ENCODE results near the gene ALCAM. TPM values are rescaled to one million over a fixed set of nuclear protein-coding genes. Genes with fewer than 3 reads are reported as not detected.

ALCAM gene
- total and polyA plus RNA-seq, 2 donors (not counting 3 experiments of a cell fraction or from before 2014, with no cell fraction given) = 46.3 to 118 TPM

GRCh38 chr3:105582015-105582414, 215.3 kb downstream of the ALCAM start:
- Histone ChIP-seq H3K4me2 (ENCODE audit: insufficient read depth, low read length) (no peak overlapping the region), H3K79me2 (ENCODE audit: control insufficient read depth, insufficient read depth, low read length) (no peaks in the 10 kb centered on the region), H3K9ac (replicated peaks; ENCODE audit: extremely low read depth, insufficient read depth, low read length) (no peak overlapping the region), H2AFZ (ENCODE audit: low read depth, low read length) (no peak overlapping the region), H4K20me1 (replicated peaks; ENCODE audit: control insufficient read depth, extremely low read depth, insufficient read depth, low read length) (no peaks in the 10 kb centered on the region), H3K27me3 (ENCODE audit: control insufficient read depth in 2 of 2, insufficient read depth in 2 of 2, low read length in 2 of 2) (no peaks in the 10 kb centered on the region), H3K9me3 (replicated peaks; ENCODE audit: control insufficient read depth, insufficient read depth, low read length) (no peaks in the 10 kb centered on the region), H3K4me1 (ENCODE audit: control insufficient read depth, extremely low read depth, insufficient read depth, low read length) (no peaks in the 10 kb centered on the region), H3K4me3 (replicated peaks in 1 of 3; ENCODE audit: insufficient read depth in 1 of 3, low read depth in 1 of 3, low read length in 3 of 3) (no peak overlapping the region), H3K27ac (ENCODE audit: insufficient read depth, low read depth, low read length) (no peak overlapping the region), H3K36me3 (ENCODE audit: control insufficient read depth in 2 of 2, extremely low read depth in 1 of 2, insufficient read depth in 2 of 2, low read length in 2 of 2) (no peaks in the 10 kb centered on the region), H3K9me1 (replicated peaks; ENCODE audit: control insufficient read depth, extremely low read depth, insufficient read depth, low read length) (no peaks in the 10 kb centered on the region)
- DNase-seq (ENCODE audit: low read depth, low spot score) = no peak
- BruUV-seq (replicated peaks) = TSS peak; percentile 5
- POLR2A ChIA-PET = no interaction called here
- dilution Hi-C loops (cut with MboI; ENCODE audit: extremely low pct_ligation_motif_present, low sequenced_read_pairs) = no loop called here
- TF ChIP-seq POLR2AphosphoS5 (IDR thresholded peaks at IDR 0.05; ENCODE audit: insufficient read depth, low read depth, low read length) (no peak), JUN (IDR thresholded peaks at IDR 0.05; ENCODE audit: borderline replicate concordance, insufficient read depth, insufficient read length, low read depth) (no peak), GATA2 (IDR thresholded peaks at IDR 0.05; ENCODE audit: insufficient read depth, insufficient read length, low read depth, low read length) (no peak), MYC (IDR thresholded peaks at IDR 0.05; ENCODE audit: low read depth, low read length) (no peak)
- TF ChIP-seq, protein P1, sequence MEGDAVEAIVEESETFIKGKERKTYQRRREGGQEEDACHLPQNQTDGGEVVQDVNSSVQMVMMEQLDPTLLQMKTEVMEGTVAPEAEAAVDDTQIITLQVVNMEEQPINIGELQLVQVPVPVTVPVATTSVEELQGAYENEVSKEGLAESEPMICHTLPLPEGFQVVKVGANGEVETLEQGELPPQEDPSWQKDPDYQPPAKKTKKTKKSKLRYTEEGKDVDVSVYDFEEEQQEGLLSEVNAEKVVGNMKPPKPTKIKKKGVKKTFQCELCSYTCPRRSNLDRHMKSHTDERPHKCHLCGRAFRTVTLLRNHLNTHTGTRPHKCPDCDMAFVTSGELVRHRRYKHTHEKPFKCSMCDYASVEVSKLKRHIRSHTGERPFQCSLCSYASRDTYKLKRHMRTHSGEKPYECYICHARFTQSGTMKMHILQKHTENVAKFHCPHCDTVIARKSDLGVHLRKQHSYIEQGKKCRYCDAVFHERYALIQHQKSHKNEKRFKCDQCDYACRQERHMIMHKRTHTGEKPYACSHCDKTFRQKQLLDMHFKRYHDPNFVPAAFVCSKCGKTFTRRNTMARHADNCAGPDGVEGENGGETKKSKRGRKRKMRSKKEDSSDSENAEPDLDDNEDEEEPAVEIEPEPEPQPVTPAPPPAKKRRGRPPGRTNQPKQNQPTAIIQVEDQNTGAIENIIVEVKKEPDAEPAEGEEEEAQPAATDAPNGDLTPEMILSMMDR (IDR thresholded peaks at IDR 0.05; ENCODE audit: extremely low read depth in 1 of 2, insufficient read depth in 1 of 2, low read depth in 1 of 2, low read length in 2 of 2) = no peak
- TF ChIP-seq, protein P2, sequence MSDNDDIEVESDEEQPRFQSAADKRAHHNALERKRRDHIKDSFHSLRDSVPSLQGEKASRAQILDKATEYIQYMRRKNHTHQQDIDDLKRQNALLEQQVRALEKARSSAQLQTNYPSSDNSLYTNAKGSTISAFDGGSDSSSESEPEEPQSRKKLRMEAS (IDR thresholded peaks at IDR 0.05; ENCODE audit: insufficient read depth, insufficient read length) = no peak
- FAIRE-seq = no peak
- CTCF ChIA-PET = no interaction called here
- intact Hi-C loops (cut with micrococcal nuclease) = no loop called here
